ENCODE results near the gene IL12RB1. TPM values are rescaled to one million over a fixed set of nuclear protein-coding genes. Genes with fewer than 3 reads are reported as not detected.

Gene IL12RB1
- total RNA-seq, 2 donors from 2014 or later = not detected

DNA sequence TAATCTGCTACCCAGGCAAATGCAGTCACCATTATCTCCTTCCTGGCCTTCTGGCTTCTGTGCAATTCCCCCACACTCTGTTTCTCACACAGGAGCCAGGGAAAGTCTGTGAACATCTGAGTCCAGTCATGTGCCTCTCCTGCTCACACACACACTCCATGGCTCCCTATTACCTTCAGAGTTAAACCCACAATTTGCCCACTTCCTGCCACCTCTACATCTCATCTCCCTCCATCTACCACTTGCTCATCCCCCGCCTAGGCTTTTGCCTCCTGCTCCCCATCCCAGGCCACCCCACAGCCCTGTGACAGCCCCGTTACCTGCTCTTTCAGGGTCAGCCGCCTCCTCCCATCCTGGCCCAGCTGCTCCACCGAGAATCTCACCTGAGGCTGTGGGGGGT lies 13.5 kb downstream of the IL12RB1 start:
- no peak overlapping the region for H3K9ac ChIP-seq (ENCODE audit: extremely low read depth, low read length, poor library complexity, severe bottlenecking)
- H3K36me3 Mint-ChIP-seq (ENCODE audit: low read depth) = no peaks in the 10 kb centered on the region
- TF ChIP-seq, protein P1, sequence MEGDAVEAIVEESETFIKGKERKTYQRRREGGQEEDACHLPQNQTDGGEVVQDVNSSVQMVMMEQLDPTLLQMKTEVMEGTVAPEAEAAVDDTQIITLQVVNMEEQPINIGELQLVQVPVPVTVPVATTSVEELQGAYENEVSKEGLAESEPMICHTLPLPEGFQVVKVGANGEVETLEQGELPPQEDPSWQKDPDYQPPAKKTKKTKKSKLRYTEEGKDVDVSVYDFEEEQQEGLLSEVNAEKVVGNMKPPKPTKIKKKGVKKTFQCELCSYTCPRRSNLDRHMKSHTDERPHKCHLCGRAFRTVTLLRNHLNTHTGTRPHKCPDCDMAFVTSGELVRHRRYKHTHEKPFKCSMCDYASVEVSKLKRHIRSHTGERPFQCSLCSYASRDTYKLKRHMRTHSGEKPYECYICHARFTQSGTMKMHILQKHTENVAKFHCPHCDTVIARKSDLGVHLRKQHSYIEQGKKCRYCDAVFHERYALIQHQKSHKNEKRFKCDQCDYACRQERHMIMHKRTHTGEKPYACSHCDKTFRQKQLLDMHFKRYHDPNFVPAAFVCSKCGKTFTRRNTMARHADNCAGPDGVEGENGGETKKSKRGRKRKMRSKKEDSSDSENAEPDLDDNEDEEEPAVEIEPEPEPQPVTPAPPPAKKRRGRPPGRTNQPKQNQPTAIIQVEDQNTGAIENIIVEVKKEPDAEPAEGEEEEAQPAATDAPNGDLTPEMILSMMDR (conservative IDR thresholded peaks at IDR 0.05) = no peak
- H3K36me3 ChIP-seq (ENCODE audit: control insufficient read depth, insufficient read depth, low read length) = no peaks in the 10 kb centered on the region
- H3K4me1 ChIP-seq (ENCODE audit: control insufficient read depth, insufficient read depth, low read length) = no peaks in the 10 kb centered on the region
- H3K9me3 Mint-ChIP-seq = no peaks in the 10 kb centered on the region
- H3K27ac Mint-ChIP-seq = no peak overlapping the region
- H3K9me3 ChIP-seq (ENCODE audit: control insufficient read depth, low read length) = no peaks in the 10 kb centered on the region
- H3K27me3 Mint-ChIP-seq (ENCODE audit: insufficient read depth) = no peaks in the 10 kb centered on the region
- H3K4me3 ChIP-seq (ENCODE audit: low read length) = no peak overlapping the region
- DNase-seq = no peak
- no peak overlapping the region for H3K4me3 Mint-ChIP-seq
- no peaks in the 10 kb centered on the region for H3K4me1 Mint-ChIP-seq
- H3K27ac ChIP-seq (ENCODE audit: low read depth, low read length) = no peak overlapping the region
- WGBS, 2 experiments (ENCODE audit: insufficient coverage in 1 of 2, insufficient read length in 1 of 2) = 60 to 95% methylated on average over 1 to 4 of the region's 4 CpGs
- no peaks in the 10 kb centered on the region for H3K27me3 ChIP-seq (ENCODE audit: control insufficient read depth, insufficient read depth, low read length, poor library complexity, severe bottlenecking)

DNA sequence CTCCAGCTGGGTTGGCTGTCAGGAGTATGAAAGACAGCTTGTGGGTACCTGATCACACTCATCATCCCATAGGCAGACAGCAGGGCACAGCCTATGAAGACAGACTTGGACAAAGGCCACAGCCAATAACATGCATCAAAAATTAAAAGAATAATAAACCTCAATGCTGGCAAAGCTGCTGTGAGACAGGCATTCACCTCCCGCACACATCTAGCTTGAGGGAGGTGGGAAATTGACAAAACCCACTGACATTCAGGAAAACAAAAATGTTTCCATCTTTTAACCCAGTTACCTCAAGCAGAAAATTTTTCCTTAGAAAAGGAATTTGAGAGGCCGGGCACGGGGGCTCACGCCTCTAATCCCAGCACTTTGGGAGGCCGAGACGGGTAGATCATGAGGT lies 14.4 kb downstream of the IL12RB1 start:
- Mint-ChIP-seq H3K36me3 (ENCODE audit: low read depth) (no peaks in the 10 kb centered on the region), H3K4me1 (no peaks in the 10 kb centered on the region), H3K9me3 (no peaks in the 10 kb centered on the region), H3K4me3 (no peak overlapping the region), H3K27me3 (ENCODE audit: insufficient read depth) (no peaks in the 10 kb centered on the region), H3K27ac (no peak overlapping the region)
- Histone ChIP-seq H3K27me3 (ENCODE audit: control insufficient read depth, insufficient read depth, low read length, poor library complexity, severe bottlenecking) (no peaks in the 10 kb centered on the region), H3K27ac (ENCODE audit: low read depth, low read length) (no peak overlapping the region), H3K4me3 (ENCODE audit: low read length) (no peak overlapping the region), H3K4me1 (ENCODE audit: control insufficient read depth, insufficient read depth, low read length) (no peaks in the 10 kb centered on the region), H3K36me3 (ENCODE audit: control insufficient read depth, insufficient read depth, low read length) (no peaks in the 10 kb centered on the region), H3K9ac (ENCODE audit: extremely low read depth, low read length, poor library complexity, severe bottlenecking) (no peak overlapping the region), H3K9me3 (ENCODE audit: control insufficient read depth, low read length) (no peaks in the 10 kb centered on the region)
- no peak for DNase-seq
- WGBS, 2 experiments (ENCODE audit: insufficient coverage in 1 of 2, insufficient read length in 1 of 2) = 78 to 87% methylated on average over 4 to 6 of the region's 6 CpGs
- TF ChIP-seq, protein P1 (conservative IDR thresholded peaks at IDR 0.05) = no peak

DNA sequence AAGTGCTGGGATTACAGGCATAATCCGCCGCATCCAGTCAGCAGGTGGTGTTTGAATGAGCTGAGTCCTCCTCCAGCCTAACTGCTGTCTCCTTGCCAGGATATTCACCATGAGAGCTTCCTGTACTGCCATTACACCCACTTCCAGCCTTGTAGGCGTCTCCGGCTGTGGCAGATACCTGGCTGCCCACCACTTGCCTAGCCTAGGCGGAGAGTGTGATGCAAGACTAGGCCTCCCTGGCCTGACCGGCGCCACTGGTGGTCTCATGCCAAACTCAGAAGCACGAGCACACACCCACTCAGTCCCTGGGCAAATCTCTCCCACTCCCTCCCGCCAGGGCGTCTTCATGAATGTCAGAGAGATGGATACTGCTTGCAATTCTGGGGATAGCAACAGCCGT lies 16.6 kb downstream of the IL12RB1 start:
- no peaks in the 10 kb centered on the region for H3K27me3 Mint-ChIP-seq (ENCODE audit: insufficient read depth)
- H3K4me1 ChIP-seq (ENCODE audit: control insufficient read depth, insufficient read depth, low read length) = no peaks in the 10 kb centered on the region
- H3K4me3 ChIP-seq (ENCODE audit: low read length) = no peak overlapping the region
- no peak overlapping the region for H3K27ac Mint-ChIP-seq
- no peaks in the 10 kb centered on the region for H3K36me3 Mint-ChIP-seq (ENCODE audit: low read depth)
- WGBS, 2 experiments (ENCODE audit: insufficient coverage in 1 of 2, insufficient read length in 1 of 2) = 89 to 90% methylated on average over 9 to 11 of the region's 11 CpGs
- H3K4me1 Mint-ChIP-seq = no peaks in the 10 kb centered on the region
- H3K27me3 ChIP-seq (ENCODE audit: control insufficient read depth, insufficient read depth, low read length, poor library complexity, severe bottlenecking) = no peaks in the 10 kb centered on the region
- H3K36me3 ChIP-seq (ENCODE audit: control insufficient read depth, insufficient read depth, low read length) = no peaks in the 10 kb centered on the region
- no peak overlapping the region for H3K4me3 Mint-ChIP-seq
- no peaks in the 10 kb centered on the region for H3K9me3 Mint-ChIP-seq
- H3K9ac ChIP-seq (ENCODE audit: extremely low read depth, low read length, poor library complexity, severe bottlenecking) = no peak overlapping the region
- H3K27ac ChIP-seq (ENCODE audit: low read depth, low read length) = no peak overlapping the region
- H3K9me3 ChIP-seq (ENCODE audit: control insufficient read depth, low read length) = no peaks in the 10 kb centered on the region
- no peak for DNase-seq
- TF ChIP-seq, protein P1 (conservative IDR thresholded peaks at IDR 0.05) = no peak

Measured in endodermal cell (in vitro differentiated cells).